GM11168 (cell line): ENCODE data around the gene ECT2L.
"Not testable (repeated sequence)": the region's sequence is repeated elsewhere in the genome, so short reads cannot be mapped to it uniquely, and the experiment has no call there.

Experiments
- in situ Hi-C: fragments of 300-500 bp; cut with MboI; formaldehyde crosslinking; loops from one replicate; pipeline ENCODE4 v1.12.0; 2022; ENCODE audit warnings: low sequenced_read_pairs; ENCODE audit not compliant: unreplicated experiment

Gene ECT2L

GRCh38 chr6:138912308-138912707 is 116.4 kb downstream of the ECT2L start:
- in situ Hi-C loops, result no loop called here

GRCh38 chr6:138914701-138915100 is 118.8 kb downstream of the ECT2L start:
- in situ Hi-C loops, result no loop called here

GRCh38 chr6:138920906-138921305 is 125.0 kb downstream of the ECT2L start:
- in situ Hi-C loops, result no loop called here

- in situ Hi-C loops, result no loop called here
Observed at GRCh38 chr6:138923561-138923960, 127.7 kb downstream of the ECT2L start.

- in situ Hi-C loops, result no loop called here
Observed at GRCh38 chr6:138925806-138926205, 129.9 kb downstream of the ECT2L start.

GRCh38 chr6:138926579-138926978 is 130.7 kb downstream of the ECT2L start:
- in situ Hi-C loops, result no loop called here

GRCh38 chr6:138931660-138932059 is 135.8 kb downstream of the ECT2L start:
- in situ Hi-C loops, result no loop called here

- in situ Hi-C loops, result not testable (repeated sequence)
Observed at GRCh38 chr6:138936873-138937272, 141.0 kb downstream of the ECT2L start.

GRCh38 chr6:138943089-138943625 is 147.3 kb downstream of the ECT2L start:
- in situ Hi-C loops, result no loop called here

- in situ Hi-C loops, result no loop called here
Observed at GRCh38 chr6:138944412-138944811, 148.5 kb downstream of the ECT2L start.

- in situ Hi-C loops, result no loop called here
Observed at GRCh38 chr6:138945354-138945753, 149.5 kb downstream of the ECT2L start.

GRCh38 chr6:138948004-138948403 is 152.1 kb downstream of the ECT2L start:
- in situ Hi-C loops, result no loop called here

GRCh38 chr6:138948546-138949179 is 152.8 kb downstream of the ECT2L start:
- in situ Hi-C loops, result no loop called here

- in situ Hi-C loops, result no loop called here
Observed at GRCh38 chr6:138953451-138953850, 157.6 kb downstream of the ECT2L start.
